ENCODE results near the gene MAP2. TPM values are rescaled to one million over a fixed set of nuclear protein-coding genes. Genes with fewer than 3 reads are reported as not detected.
"Not testable (repeated sequence)": the region's sequence is repeated elsewhere in the genome, so short reads cannot be mapped to it uniquely, and the experiment has no call there.

Gene MAP2
- total and polyA plus RNA-seq, 2 of the 8 experiments (the other 6 are each of a cell fraction or from before 2014, with no cell fraction given), result 5.9 to 9.4 TPM

DNA sequence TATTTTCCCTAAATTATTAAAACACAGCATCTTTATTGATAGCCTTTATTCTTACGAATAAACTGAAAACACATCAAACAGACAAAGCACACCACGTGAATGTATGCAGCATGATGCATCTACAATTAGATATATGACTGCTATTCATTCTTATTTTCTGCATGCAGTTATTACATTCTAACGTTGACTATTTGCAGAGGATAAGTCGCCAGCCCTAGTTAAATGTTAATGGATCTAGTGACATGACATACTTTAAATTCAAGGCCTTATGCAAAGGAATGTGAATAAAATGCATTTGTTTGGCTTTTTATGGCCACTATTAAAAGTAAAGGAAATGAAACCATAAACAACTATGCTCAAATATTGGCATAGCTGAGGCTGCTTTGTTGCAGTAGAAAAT is 172.4 kb downstream of the MAP2 start:
- H4K20me1 ChIP-seq (replicated peaks in 1 of 2; ENCODE audit: control insufficient read depth in 1 of 2, insufficient read depth in 2 of 2, low read length in 2 of 2), result no peaks in the 10 kb centered on the region
- no peak for FAIRE-seq
- no peak overlapping the region for H4K8ac ChIP-seq (ENCODE audit: extremely low read depth, insufficient read depth, low read length)
- H2AFZ ChIP-seq (ENCODE audit: low read length), result no peak overlapping the region
- H3K23me2 ChIP-seq (ENCODE audit: low read depth, low read length), result no peaks in the 10 kb centered on the region
- no peak overlapping the region for H3K14ac ChIP-seq (ENCODE audit: insufficient read length)
- H3K4me1 ChIP-seq (replicated peaks in 1 of 4; ENCODE audit: control insufficient read depth in 3 of 4, insufficient read depth in 4 of 4, low read length in 3 of 4), result no peaks in the 10 kb centered on the region
- H3K27me3 ChIP-seq (replicated peaks in 1 of 4; ENCODE audit: control insufficient read depth in 3 of 4, extremely low read depth in 1 of 4, insufficient read depth in 3 of 4, low read length in 3 of 4), result no peaks in the 10 kb centered on the region
- WGBS, 2 experiments (ENCODE audit: extremely low coverage in 1 of 2, insufficient coverage in 1 of 2, insufficient read length in 1 of 2, insufficient replicate concordance in 2 of 2, low coverage in 1 of 2, low lambda C conversion rate in 2 of 2, missing lambda C conversion rate in 1 of 2), result 86% methylated on average over 4 of the region's 4 CpGs; no CpG with 5 or more reads in 1 of the 2 experiments
- H3K9ac ChIP-seq (replicated peaks in 1 of 4; ENCODE audit: extremely low read depth in 1 of 4, low read depth in 3 of 4, low read length in 3 of 4), result no peak overlapping the region
- H2BK20ac ChIP-seq (ENCODE audit: low read length), result no peak overlapping the region
- H2BK12ac ChIP-seq (ENCODE audit: low read depth, low read length), result no peak overlapping the region
- no peak overlapping the region for H3K4me3 ChIP-seq (ENCODE audit: extremely low read depth in 1 of 4, insufficient read depth in 2 of 4, low read depth in 3 of 4, low read length in 4 of 4)
- H3K9me3 ChIP-seq (ENCODE audit: insufficient read depth in 2 of 2, low read depth in 1 of 2, low read length in 1 of 2), result no peaks in the 10 kb centered on the region
- no peak overlapping the region for H4K5ac ChIP-seq (ENCODE audit: insufficient read length, low read depth, low read length)
- H4K91ac ChIP-seq (replicated peaks; ENCODE audit: insufficient read length, low read length), result no peak overlapping the region
- no peak overlapping the region for H3K56ac ChIP-seq (replicated peaks; ENCODE audit: insufficient read length, low read depth, low read length)
- no peak overlapping the region for H3K27ac ChIP-seq (ENCODE audit: low read depth, low read length)
- H3K36me3 ChIP-seq (ENCODE audit: control insufficient read depth in 2 of 4, insufficient read depth in 4 of 4, low read length in 3 of 4), result no peaks in the 10 kb centered on the region
- H3K4me2 ChIP-seq (ENCODE audit: insufficient read depth in 1 of 2, low read depth in 2 of 2, low read length in 2 of 2), result no peak overlapping the region
- no peak overlapping the region for H2AK5ac ChIP-seq (ENCODE audit: low read depth, low read length)
- ChIA-PET CTCF (ENCODE audit: partially characterized antibody) (interaction anchor here (0.8 to 1.8 kb wide), 2 partner anchors 10 to 19 kb away, joined by 3 read pairs; no protein-coding TSS in a partner anchor), POLR2A (ENCODE audit: partially characterized antibody) (no interaction called here)
- no peak overlapping the region for H3K23ac ChIP-seq (ENCODE audit: insufficient read length)
- H3K79me2 ChIP-seq (ENCODE audit: control insufficient read depth in 1 of 2, insufficient read depth in 2 of 2, low read length in 2 of 2), result no peaks in the 10 kb centered on the region
- no peak for TF ChIP-seq PHF8 (conservative IDR thresholded peaks at IDR 0.05; ENCODE audit: low read depth, low read length)
- no peak overlapping the region for H2BK120ac ChIP-seq (replicated peaks; ENCODE audit: low read depth, low read length)
- H3K4ac ChIP-seq (replicated peaks; ENCODE audit: insufficient read length, low read depth, low read length), result no peak overlapping the region
- no peak overlapping the region for H2BK15ac ChIP-seq (ENCODE audit: low read length)
- H3K18ac ChIP-seq (ENCODE audit: extremely low read depth, low read length), result no peak overlapping the region
- DNase-seq (ENCODE audit: low read depth in 1 of 2, low spot score in 2 of 2), result no peak
- no peaks in the 10 kb centered on the region for H3K79me1 ChIP-seq (ENCODE audit: low read depth, low read length)
- no peak overlapping the region for H2BK5ac ChIP-seq (ENCODE audit: low read depth, low read length)

DNA sequence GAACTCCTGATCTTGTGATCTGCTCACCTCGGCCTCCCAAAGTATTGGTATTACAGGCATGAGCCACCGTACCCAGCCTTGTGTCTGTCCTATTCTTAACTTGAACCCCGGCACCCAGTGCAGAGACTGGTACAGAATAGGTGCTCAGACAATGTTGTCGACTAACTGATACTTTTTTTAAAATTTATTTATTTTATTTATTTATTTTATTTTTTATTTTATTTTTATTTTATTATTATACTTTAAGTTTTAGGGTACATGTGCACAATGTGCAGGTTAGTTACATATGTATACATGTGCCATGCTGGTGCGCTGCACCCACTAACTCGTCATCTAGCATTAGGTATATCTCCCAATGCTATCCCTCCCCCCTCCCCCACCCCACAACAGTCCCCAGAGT is 174.4 kb downstream of the MAP2 start:
- H2BK15ac ChIP-seq (ENCODE audit: low read length); H3K23ac ChIP-seq (ENCODE audit: insufficient read length); H3K18ac ChIP-seq (ENCODE audit: extremely low read depth, low read length); H4K20me1 ChIP-seq (replicated peaks in 1 of 2; ENCODE audit: control insufficient read depth in 1 of 2, insufficient read depth in 2 of 2, low read length in 2 of 2); H4K5ac ChIP-seq (ENCODE audit: insufficient read length, low read depth, low read length); H3K27me3 ChIP-seq (replicated peaks in 1 of 4; ENCODE audit: control insufficient read depth in 3 of 4, extremely low read depth in 1 of 4, insufficient read depth in 3 of 4, low read length in 3 of 4); H4K8ac ChIP-seq (ENCODE audit: extremely low read depth, insufficient read depth, low read length); H2BK12ac ChIP-seq (ENCODE audit: low read depth, low read length); FAIRE-seq; H3K36me3 ChIP-seq (ENCODE audit: control insufficient read depth in 2 of 4, insufficient read depth in 4 of 4, low read length in 3 of 4); H2AK5ac ChIP-seq (ENCODE audit: low read depth, low read length); CTCF ChIA-PET (ENCODE audit: partially characterized antibody); H3K23me2 ChIP-seq (ENCODE audit: low read depth, low read length); H3K9ac ChIP-seq (replicated peaks in 1 of 4; ENCODE audit: extremely low read depth in 1 of 4, low read depth in 3 of 4, low read length in 3 of 4); H3K14ac ChIP-seq (ENCODE audit: insufficient read length); DNase-seq (ENCODE audit: low read depth in 1 of 2, low spot score in 2 of 2); H3K4me2 ChIP-seq (ENCODE audit: insufficient read depth in 1 of 2, low read depth in 2 of 2, low read length in 2 of 2); H2BK5ac ChIP-seq (ENCODE audit: low read depth, low read length); H3K4me1 ChIP-seq (replicated peaks in 1 of 4; ENCODE audit: control insufficient read depth in 3 of 4, insufficient read depth in 4 of 4, low read length in 3 of 4); H4K91ac ChIP-seq (replicated peaks; ENCODE audit: insufficient read length, low read length); H3K27ac ChIP-seq (ENCODE audit: low read depth, low read length); POLR2A ChIA-PET (ENCODE audit: partially characterized antibody); H2BK20ac ChIP-seq (ENCODE audit: low read length); H3K79me2 ChIP-seq (ENCODE audit: control insufficient read depth in 1 of 2, insufficient read depth in 2 of 2, low read length in 2 of 2); H3K9me3 ChIP-seq (ENCODE audit: insufficient read depth in 2 of 2, low read depth in 1 of 2, low read length in 1 of 2); H3K56ac ChIP-seq (replicated peaks; ENCODE audit: insufficient read length, low read depth, low read length); H3K79me1 ChIP-seq (ENCODE audit: low read depth, low read length); H2BK120ac ChIP-seq (replicated peaks; ENCODE audit: low read depth, low read length); H3K4me3 ChIP-seq (ENCODE audit: extremely low read depth in 1 of 4, insufficient read depth in 2 of 4, low read depth in 3 of 4, low read length in 4 of 4); H2AFZ ChIP-seq (ENCODE audit: low read length); H3K4ac ChIP-seq (replicated peaks; ENCODE audit: insufficient read length, low read depth, low read length): not testable (repeated sequence)
- 91% methylated on average over 4 of the region's 6 CpGs; no CpG with 5 or more reads in 1 of the 2 experiments for WGBS, 2 experiments (ENCODE audit: extremely low coverage in 1 of 2, insufficient coverage in 1 of 2, insufficient read length in 1 of 2, insufficient replicate concordance in 2 of 2, low coverage in 1 of 2, low lambda C conversion rate in 2 of 2, missing lambda C conversion rate in 1 of 2)

Measured in H1 (cell line).